Stimulated activated CD8-positive, alpha-beta memory T cell treated with anti-CD3 and anti-CD28 coated beads, Interleukin-2, amount 100 ng/mL, for 1 hour (primary cell): Measurements from ENCODE around the gene KIF12.

Experiments used
- DNase-seq, 2 donors: peaks; one replicate each; pipeline ENCODE4 v3.0.0-alpha.2; 2020; ENCODE audit warnings: low read depth in 2 of 2

KIF12 gene

GRCh38 chr9:114065304-114065703 lies 33.8 kb downstream of the KIF12 start:
- no peak for DNase-seq

- no peak for DNase-seq
Measured at GRCh38 chr9:114061830-114062474, 37.1 kb downstream of the KIF12 start.

GRCh38 chr9:114061292-114061691 lies 37.8 kb downstream of the KIF12 start:
- no peak for DNase-seq

GRCh38 chr9:114060711-114061110 lies 38.4 kb downstream of the KIF12 start:
- no peak for DNase-seq

- DNase-seq = no peak
Measured at GRCh38 chr9:114060070-114060469, 39.0 kb downstream of the KIF12 start.

- no peak for DNase-seq
Measured at GRCh38 chr9:114059047-114059803, 39.9 kb downstream of the KIF12 start.

GRCh38 chr9:114058688-114059046 lies 40.4 kb downstream of the KIF12 start:
- no peak for DNase-seq

GRCh38 chr9:114057161-114057885 lies 41.8 kb downstream of the KIF12 start:
- DNase-seq = no peak

GRCh38 chr9:114056527-114056926 lies 42.6 kb downstream of the KIF12 start:
- no peak for DNase-seq

- no peak for DNase-seq
Measured at GRCh38 chr9:114055894-114056293, 43.2 kb downstream of the KIF12 start.

GRCh38 chr9:114055061-114055460 lies 44.0 kb downstream of the KIF12 start:
- DNase-seq = no peak

- DNase-seq = no peak
Measured at GRCh38 chr9:114054191-114054690, 44.9 kb downstream of the KIF12 start.

GRCh38 chr9:114053246-114054005 lies 45.7 kb downstream of the KIF12 start:
- no peak for DNase-seq

GRCh38 chr9:114051706-114052105 lies 47.4 kb downstream of the KIF12 start:
- no peak for DNase-seq

GRCh38 chr9:114051281-114051680 lies 47.8 kb downstream of the KIF12 start:
- DNase-seq = no peak

GRCh38 chr9:114050646-114051045 lies 48.4 kb downstream of the KIF12 start:
- DNase-seq = no peak

GRCh38 chr9:114050226-114050568 lies 48.9 kb downstream of the KIF12 start:
- no peak for DNase-seq

- no peak for DNase-seq
Measured at GRCh38 chr9:114049441-114050225, 49.5 kb downstream of the KIF12 start.

GRCh38 chr9:114048533-114049415 lies 50.3 kb downstream of the KIF12 start:
- DNase-seq = no peak

- no peak for DNase-seq
Measured at GRCh38 chr9:114047717-114048116, 51.4 kb downstream of the KIF12 start.
